Measurements from ENCODE around the gene IL15RA.
A peak's percentile ranks its signal among the peaks of the same experiment; 100 is the strongest.

Gene IL15RA

GRCh38 chr10:5952731-5953385 is 24.5 kb downstream of the IL15RA start:
- DNase-seq (ENCODE audit: low read depth): no peak
- TF ChIP-seq CTCF (IDR thresholded peaks at IDR 0.05; ENCODE audit: low read depth, low read length, missing control alignments): no peak
- no peak overlapping the region for H3K4me3 ChIP-seq (ENCODE audit: low read depth, low read length)

- no peak for TF ChIP-seq CTCF (IDR thresholded peaks at IDR 0.05; ENCODE audit: low read depth, low read length, missing control alignments)
- DNase-seq (ENCODE audit: low read depth): no peak
- H3K4me3 ChIP-seq (ENCODE audit: low read depth, low read length): no peak overlapping the region
These were observed 25.5 kb downstream of the IL15RA start for GRCh38 chr10:5951721-5952407.

- H3K4me3 ChIP-seq (ENCODE audit: low read depth, low read length): no peak overlapping the region
- no peak for DNase-seq (ENCODE audit: low read depth)
- TF ChIP-seq CTCF (IDR thresholded peaks at IDR 0.05; ENCODE audit: low read depth, low read length, missing control alignments): no peak
These were observed 26.1 kb downstream of the IL15RA start for GRCh38 chr10:5951167-5951711.

- H3K4me3 ChIP-seq (ENCODE audit: low read depth, low read length): no peak overlapping the region
- TF ChIP-seq CTCF (IDR thresholded peaks at IDR 0.05; ENCODE audit: low read depth, low read length, missing control alignments): peak; percentile 44
- DNase-seq (ENCODE audit: low read depth): no peak
These were observed 28.2 kb downstream of the IL15RA start for GRCh38 chr10:5949009-5949759.

- no peak for TF ChIP-seq CTCF (IDR thresholded peaks at IDR 0.05; ENCODE audit: low read depth, low read length, missing control alignments)
- no peak overlapping the region for H3K4me3 ChIP-seq (ENCODE audit: low read depth, low read length)
- no peak for DNase-seq (ENCODE audit: low read depth)
These were observed 29.1 kb downstream of the IL15RA start for GRCh38 chr10:5948208-5948585.

GRCh38 chr10:5947471-5948207 is 29.7 kb downstream of the IL15RA start:
- DNase-seq (ENCODE audit: low read depth): no peak
- H3K4me3 ChIP-seq (ENCODE audit: low read depth, low read length): no peak overlapping the region
- no peak for TF ChIP-seq CTCF (IDR thresholded peaks at IDR 0.05; ENCODE audit: low read depth, low read length, missing control alignments)

Measured in GM12864 (cell line).